Liver (tissue), 9 donors: ENCODE measurements around the gene AP4B1. TPM values are rescaled to one million over a fixed set of nuclear protein-coding genes. Genes with fewer than 3 reads are reported as not detected.

Experiments used
- DNase-seq: peaks from one replicate; pipeline ENCODE4 v3.0.0-alpha.2; 2017; ENCODE audit warnings: low spot score
- H3K27ac ChIP-seq, 2 donors: one replicate each; pipeline ENCODE4 v1.7.0; 2013; ENCODE audit warnings: inconsistent platforms in 2 of 2, low read length in 2 of 2, control low read depth in 1 of 2, low read depth in 1 of 2, mild to moderate bottlenecking in 1 of 2
- H3K27me3 ChIP-seq, 4 donors: one replicate each; pipeline versions ENCODE4 v1.6.1 to v1.7.0; 2013; ENCODE audit warnings: low read length in 3 of 4, inconsistent platforms in 1 of 4, mild to moderate bottlenecking in 1 of 4, moderate library complexity in 1 of 4; ENCODE audit not compliant: control insufficient read depth in 4 of 4, insufficient read depth in 4 of 4
- H3K36me3 ChIP-seq, 4 donors: one replicate each; pipeline versions ENCODE4 v1.6.1 to v1.7.0; 2013; ENCODE audit warnings: low read length in 3 of 4, mild to moderate bottlenecking in 3 of 4, low read depth in 1 of 4, moderate library complexity in 1 of 4; ENCODE audit not compliant: control insufficient read depth in 4 of 4, insufficient read depth in 3 of 4
- H3K4me1 ChIP-seq, 4 donors: one replicate each; pipeline versions ENCODE4 v1.6.1 to v1.7.0; 2013; ENCODE audit warnings: low read length in 3 of 4, mild to moderate bottlenecking in 3 of 4, moderate library complexity in 1 of 4; ENCODE audit not compliant: control insufficient read depth in 4 of 4, insufficient read depth in 4 of 4
- H3K4me3 ChIP-seq, 3 donors: one replicate each; pipeline versions ENCODE4 v1.6.1 to v1.7.0; 2013; ENCODE audit warnings: low read length in 3 of 3, control low read depth in 1 of 3, low read depth in 1 of 3, mild to moderate bottlenecking in 1 of 3
- H3K9ac ChIP-seq, 2 donors: one replicate each; pipeline ENCODE4 v1.7.0; 2013; ENCODE audit warnings: low read length in 2 of 2, mild to moderate bottlenecking in 2 of 2, moderate library complexity in 2 of 2, control low read depth in 1 of 2, low read depth in 1 of 2
- H3K9me3 ChIP-seq, 4 donors: one replicate each; pipeline versions ENCODE4 v1.6.1 to v1.7.0; 2013; ENCODE audit warnings: low read length in 3 of 4; ENCODE audit not compliant: control insufficient read depth in 4 of 4
- EGR1 ChIP-seq, 2 donors: IDR thresholded peaks; 2 replicates each; pipeline ENCODE4 v1.6.1; 2016 to 2018; ENCODE audit warnings: antibody characterized with exemption in 2 of 2, low read depth in 2 of 2
- FOXA1 ChIP-seq: IDR thresholded peaks from 2 replicates; pipeline ENCODE4 v1.6.1; 2016; ENCODE audit warnings: antibody characterized with exemption
- FOXA2 ChIP-seq: IDR thresholded peaks from 2 replicates; pipeline ENCODE4 v1.6.1; 2016; ENCODE audit warnings: antibody characterized with exemption
- GABPA ChIP-seq, 2 donors: IDR thresholded peaks in 1 of 2; conservative IDR thresholded peaks in 1 of 2; 2 replicates each; pipeline ENCODE4 v1.6.1; 2016; ENCODE audit warnings: antibody characterized with exemption in 2 of 2, mild to moderate bottlenecking in 1 of 2, moderate library complexity in 1 of 2
- HNF4A ChIP-seq, 2 donors: conservative IDR thresholded peaks; 2 replicates each; pipeline ENCODE4 v1.6.1; 2016; ENCODE audit warnings: antibody characterized with exemption in 2 of 2, mild to moderate bottlenecking in 2 of 2
- HNF4G ChIP-seq: IDR thresholded peaks from 2 replicates; pipeline ENCODE4 v1.6.1; 2016; ENCODE audit warnings: antibody characterized with exemption
- JUND ChIP-seq, 2 donors: IDR thresholded peaks; 2 replicates each; pipeline ENCODE4 v1.6.1; 2016; ENCODE audit warnings: antibody characterized with exemption in 2 of 2
- NR2F2 ChIP-seq: IDR thresholded peaks from 2 replicates; pipeline ENCODE4 v1.6.1; 2016; ENCODE audit warnings: antibody characterized with exemption
- RAD21 ChIP-seq, 2 donors: IDR thresholded peaks; 2 replicates each; pipeline ENCODE4 v1.6.1; 2016; ENCODE audit warnings: antibody characterized with exemption in 2 of 2, mild to moderate bottlenecking in 2 of 2
- RXRA ChIP-seq, 2 donors: IDR thresholded peaks; 2 replicates each; pipeline ENCODE4 v1.6.1; 2017 to 2018; ENCODE audit warnings: antibody characterized with exemption in 2 of 2, mild to moderate bottlenecking in 1 of 2
- SP1 ChIP-seq: IDR thresholded peaks from 2 replicates; pipeline ENCODE4 v1.6.1; 2018; ENCODE audit warnings: antibody characterized with exemption, mild to moderate bottlenecking
- TAF1 ChIP-seq: conservative IDR thresholded peaks from 2 replicates; pipeline ENCODE4 v1.6.1; 2016; ENCODE audit warnings: antibody characterized with exemption, mild to moderate bottlenecking
- YY1 ChIP-seq: IDR thresholded peaks from 2 replicates; pipeline ENCODE4 v1.6.1; 2016; ENCODE audit warnings: antibody characterized with exemption, mild to moderate bottlenecking
- WGBS: extraction: QIAGEN DNeasy Blood & Tissue Kit; methylation state at CpG from one replicate; pipeline ENCODE4 v1.1.7; 2013; 5-methylcytosine and 5-hydroxymethylcytosine counted together
- polyA plus RNA-seq, 2 donors: library from polyadenylated mRNA; stranded (reverse) in 1 of 2; unstranded in 1 of 2; fragments of 200-250 nt in 1 of 2; fragments of >200 nt in 1 of 2; fragmentation: Nextera tagmentation in 1 of 2; extraction: Ambion mirVana in 1 of 2; gene quantifications; one replicate each; pipeline versions ENCODE4 v1.2.1 to v1.2.3, GENCODE V29; 2013 to 2015
- total RNA-seq, 2 donors: library from RNA; depleted of rRNA; stranded (reverse); fragments of >200 nt; gene quantifications; one replicate each; pipeline ENCODE4 v1.2.3, GENCODE V29; 2014
- TF ChIP-seq, protein P1 (sequence below): IDR thresholded peaks from 2 replicates; pipeline ENCODE4 v1.6.1; 2016; ENCODE audit warnings: antibody characterized with exemption, mild to moderate bottlenecking
- TF ChIP-seq, protein P2 (sequence below): IDR thresholded peaks from 2 replicates; pipeline ENCODE4 v1.6.1; 2016; ENCODE audit warnings: antibody characterized with exemption
- TF ChIP-seq, protein P3 (sequence below): IDR thresholded peaks from 2 replicates; pipeline ENCODE4 v1.6.1; 2016; ENCODE audit warnings: antibody characterized with exemption
- TF ChIP-seq, protein P4 (sequence below): IDR thresholded peaks from 2 replicates; pipeline ENCODE4 v1.6.1; 2016; ENCODE audit warnings: antibody characterized with exemption
- TF ChIP-seq, protein P5 (sequence below): fragments of 150-350 bp; IDR thresholded peaks from 2 replicates; pipeline ENCODE4 v1.5.1; 2017; ENCODE audit warnings: improper control_type of control experiment, low read depth, low read length; ENCODE audit not compliant: missing input control
- donor health status: healthy.
- donor health status: healthy.
- donor health status: healthy.
- donor health status: healthy.
- donor health status: healthy.

AP4B1 gene
- total and polyA plus RNA-seq, 4 donors, result 4.3 to 10.6 (median 7.0) TPM

DNA sequence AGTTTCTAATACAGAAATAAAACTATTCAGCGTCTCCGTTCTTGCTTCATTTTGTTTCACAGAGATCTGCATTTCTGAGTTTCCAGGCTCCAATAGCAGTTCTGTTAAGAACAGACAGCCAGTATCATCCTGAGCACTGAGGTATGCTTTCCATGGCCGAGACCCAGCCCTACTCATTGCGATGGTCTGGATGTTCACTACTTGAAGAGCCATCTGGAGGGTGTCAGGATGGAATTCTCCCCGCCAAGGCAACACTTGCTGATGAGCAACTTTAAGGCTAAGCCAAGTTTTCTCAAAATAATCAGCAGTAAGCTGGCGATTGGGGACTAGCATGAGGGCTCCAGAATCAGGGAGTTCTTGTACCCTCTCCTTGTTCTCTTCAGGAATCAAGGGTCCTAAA is 9.5 kb downstream of the AP4B1 start:
- TF ChIP-seq NR2F2, result no peak
- no peak for TF ChIP-seq RXRA (IDR thresholded peaks at IDR 0.05)
- no peak for TF ChIP-seq SP1
- no peak for TF ChIP-seq HNF4A (conservative IDR thresholded peaks at IDR 0.05)
- TF ChIP-seq, protein P1, sequence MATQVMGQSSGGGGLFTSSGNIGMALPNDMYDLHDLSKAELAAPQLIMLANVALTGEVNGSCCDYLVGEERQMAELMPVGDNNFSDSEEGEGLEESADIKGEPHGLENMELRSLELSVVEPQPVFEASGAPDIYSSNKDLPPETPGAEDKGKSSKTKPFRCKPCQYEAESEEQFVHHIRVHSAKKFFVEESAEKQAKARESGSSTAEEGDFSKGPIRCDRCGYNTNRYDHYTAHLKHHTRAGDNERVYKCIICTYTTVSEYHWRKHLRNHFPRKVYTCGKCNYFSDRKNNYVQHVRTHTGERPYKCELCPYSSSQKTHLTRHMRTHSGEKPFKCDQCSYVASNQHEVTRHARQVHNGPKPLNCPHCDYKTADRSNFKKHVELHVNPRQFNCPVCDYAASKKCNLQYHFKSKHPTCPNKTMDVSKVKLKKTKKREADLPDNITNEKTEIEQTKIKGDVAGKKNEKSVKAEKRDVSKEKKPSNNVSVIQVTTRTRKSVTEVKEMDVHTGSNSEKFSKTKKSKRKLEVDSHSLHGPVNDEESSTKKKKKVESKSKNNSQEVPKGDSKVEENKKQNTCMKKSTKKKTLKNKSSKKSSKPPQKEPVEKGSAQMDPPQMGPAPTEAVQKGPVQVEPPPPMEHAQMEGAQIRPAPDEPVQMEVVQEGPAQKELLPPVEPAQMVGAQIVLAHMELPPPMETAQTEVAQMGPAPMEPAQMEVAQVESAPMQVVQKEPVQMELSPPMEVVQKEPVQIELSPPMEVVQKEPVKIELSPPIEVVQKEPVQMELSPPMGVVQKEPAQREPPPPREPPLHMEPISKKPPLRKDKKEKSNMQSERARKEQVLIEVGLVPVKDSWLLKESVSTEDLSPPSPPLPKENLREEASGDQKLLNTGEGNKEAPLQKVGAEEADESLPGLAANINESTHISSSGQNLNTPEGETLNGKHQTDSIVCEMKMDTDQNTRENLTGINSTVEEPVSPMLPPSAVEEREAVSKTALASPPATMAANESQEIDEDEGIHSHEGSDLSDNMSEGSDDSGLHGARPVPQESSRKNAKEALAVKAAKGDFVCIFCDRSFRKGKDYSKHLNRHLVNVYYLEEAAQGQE, result no peak
- no peak for TF ChIP-seq EGR1 (IDR thresholded peaks at IDR 0.05; ENCODE audit: low read depth in 2 of 2)
- TF ChIP-seq HNF4G, result no peak
- TF ChIP-seq JUND (IDR thresholded peaks at IDR 0.05), result no peak
- no peak for TF ChIP-seq RAD21 (IDR thresholded peaks at IDR 0.05)
- TF ChIP-seq, protein P2, sequence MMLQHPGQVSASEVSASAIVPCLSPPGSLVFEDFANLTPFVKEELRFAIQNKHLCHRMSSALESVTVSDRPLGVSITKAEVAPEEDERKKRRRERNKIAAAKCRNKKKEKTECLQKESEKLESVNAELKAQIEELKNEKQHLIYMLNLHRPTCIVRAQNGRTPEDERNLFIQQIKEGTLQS, result no peak
- TF ChIP-seq, protein P3, sequence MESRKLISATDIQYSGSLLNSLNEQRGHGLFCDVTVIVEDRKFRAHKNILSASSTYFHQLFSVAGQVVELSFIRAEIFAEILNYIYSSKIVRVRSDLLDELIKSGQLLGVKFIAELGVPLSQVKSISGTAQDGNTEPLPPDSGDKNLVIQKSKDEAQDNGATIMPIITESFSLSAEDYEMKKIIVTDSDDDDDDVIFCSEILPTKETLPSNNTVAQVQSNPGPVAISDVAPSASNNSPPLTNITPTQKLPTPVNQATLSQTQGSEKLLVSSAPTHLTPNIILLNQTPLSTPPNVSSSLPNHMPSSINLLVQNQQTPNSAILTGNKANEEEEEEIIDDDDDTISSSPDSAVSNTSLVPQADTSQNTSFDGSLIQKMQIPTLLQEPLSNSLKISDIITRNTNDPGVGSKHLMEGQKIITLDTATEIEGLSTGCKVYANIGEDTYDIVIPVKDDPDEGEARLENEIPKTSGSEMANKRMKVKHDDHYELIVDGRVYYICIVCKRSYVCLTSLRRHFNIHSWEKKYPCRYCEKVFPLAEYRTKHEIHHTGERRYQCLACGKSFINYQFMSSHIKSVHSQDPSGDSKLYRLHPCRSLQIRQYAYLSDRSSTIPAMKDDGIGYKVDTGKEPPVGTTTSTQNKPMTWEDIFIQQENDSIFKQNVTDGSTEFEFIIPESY, result no peak
- no peak for TF ChIP-seq YY1
- no peak for TF ChIP-seq FOXA2
- no peak for TF ChIP-seq GABPA (IDR thresholded peaks at IDR 0.05 in 1 of 2, conservative IDR thresholded peaks at IDR 0.05 in 1 of 2)
- TF ChIP-seq FOXA1, result no peak
- TF ChIP-seq, protein P4, sequence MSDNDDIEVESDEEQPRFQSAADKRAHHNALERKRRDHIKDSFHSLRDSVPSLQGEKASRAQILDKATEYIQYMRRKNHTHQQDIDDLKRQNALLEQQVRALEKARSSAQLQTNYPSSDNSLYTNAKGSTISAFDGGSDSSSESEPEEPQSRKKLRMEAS, result no peak
- TF ChIP-seq TAF1, result no peak
- TF ChIP-seq, protein P5, sequence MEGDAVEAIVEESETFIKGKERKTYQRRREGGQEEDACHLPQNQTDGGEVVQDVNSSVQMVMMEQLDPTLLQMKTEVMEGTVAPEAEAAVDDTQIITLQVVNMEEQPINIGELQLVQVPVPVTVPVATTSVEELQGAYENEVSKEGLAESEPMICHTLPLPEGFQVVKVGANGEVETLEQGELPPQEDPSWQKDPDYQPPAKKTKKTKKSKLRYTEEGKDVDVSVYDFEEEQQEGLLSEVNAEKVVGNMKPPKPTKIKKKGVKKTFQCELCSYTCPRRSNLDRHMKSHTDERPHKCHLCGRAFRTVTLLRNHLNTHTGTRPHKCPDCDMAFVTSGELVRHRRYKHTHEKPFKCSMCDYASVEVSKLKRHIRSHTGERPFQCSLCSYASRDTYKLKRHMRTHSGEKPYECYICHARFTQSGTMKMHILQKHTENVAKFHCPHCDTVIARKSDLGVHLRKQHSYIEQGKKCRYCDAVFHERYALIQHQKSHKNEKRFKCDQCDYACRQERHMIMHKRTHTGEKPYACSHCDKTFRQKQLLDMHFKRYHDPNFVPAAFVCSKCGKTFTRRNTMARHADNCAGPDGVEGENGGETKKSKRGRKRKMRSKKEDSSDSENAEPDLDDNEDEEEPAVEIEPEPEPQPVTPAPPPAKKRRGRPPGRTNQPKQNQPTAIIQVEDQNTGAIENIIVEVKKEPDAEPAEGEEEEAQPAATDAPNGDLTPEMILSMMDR, result no peak
- Histone ChIP-seq H3K27me3 (no peaks in the 10 kb centered on the region), H3K4me1 (no peaks in the 10 kb centered on the region), H3K27ac (no peak overlapping the region), H3K36me3 (peaks cover 10 to 37% (median 27%) of the 10 kb centered on the region in 4 donors), H3K9me3 (no peaks in the 10 kb centered on the region), H3K4me3 (no peak overlapping the region), H3K9ac (no peak overlapping the region)
- WGBS, result 96% methylated on average over 6 of the region's 6 CpGs
- DNase-seq, result no peak
